B cell (primary cell): ENCODE results near the gene MCF2L. TPM values are rescaled to one million over a fixed set of nuclear protein-coding genes. Genes with fewer than 3 reads are reported as not detected.

ENCODE experiments used
- ATAC-seq: fragments of 200-7000 bp; cut with Tn5 transposase; one replicate; pipeline ENCODE4 v1.10.0; 2021; ENCODE audit warnings: low read depth, mild to moderate bottlenecking, moderate number of reproducible peaks, moderate library complexity
- CTCF ChIA-PET: fragments of 350-600 bp; sonication (Branson Sonifier 250); formaldehyde crosslinking; loops from one replicate; lab custom pipeline; 2021; ENCODE audit warnings: antibody characterized with exemption, inconsistent platforms; lab: Charles Lee
- POLR2A ChIA-PET: fragments of 350-600 bp; sonication (Branson Sonifier 250); formaldehyde crosslinking; loops from one replicate; lab custom pipeline; 2021; ENCODE audit warnings: antibody characterized with exemption; lab: Charles Lee
- DNase-seq: peaks from one replicate; pipeline ENCODE4 v3.0.0; 2013
- H2AFZ ChIP-seq: 2 replicates; pipeline ENCODE4 v1.6.1; 2012; ENCODE audit warnings: mild to moderate bottlenecking, low read depth, low read length; ENCODE audit not compliant: insufficient read depth, poor library complexity, severe bottlenecking
- H3K27ac ChIP-seq, 2 donors: 1 replicate in 1 of 2; 2 replicates in 1 of 2; pipeline ENCODE4 v1.5.1; 2012 to 2013; ENCODE audit warnings: low read length in 2 of 2, mild to moderate bottlenecking in 2 of 2, moderate library complexity in 1 of 2
- H3K27me3 ChIP-seq, 4 experiments: fragments of 200-600 bp in 1 of 4; sonication (generic) in 1 of 4; replicated peaks in 1 of 4; 1 replicate in 2 of 4; 2 replicates in 2 of 4; pipeline versions ENCODE4 v1.6.1 to v1.7.0; 2013 to 2016; ENCODE audit warnings: low read length in 3 of 4, mild to moderate bottlenecking in 2 of 4, mixed read lengths in 1 of 4, moderate library complexity in 1 of 4; ENCODE audit not compliant: insufficient read depth in 4 of 4, control insufficient read depth in 3 of 4; ENCODE audit errors: control extremely low read depth in 1 of 4
- H3K36me3 ChIP-seq, 2 experiments: replicated peaks in 1 of 2; 1 replicate in 1 of 2; 2 replicates in 1 of 2; pipeline versions ENCODE4 v1.6.1 to v1.7.1; 2013; ENCODE audit warnings: low read length in 1 of 2; ENCODE audit not compliant: insufficient read depth in 2 of 2, control insufficient read depth in 1 of 2; ENCODE audit errors: control extremely low read depth in 1 of 2, extremely low read depth in 1 of 2
- H3K4me1 ChIP-seq, 2 donors: fragments of 200-600 bp in 1 of 2; sonication (generic) in 1 of 2; 1 replicate in 1 of 2; 2 replicates in 1 of 2; pipeline versions ENCODE4 v1.5.1 to v1.6.1; 2013 to 2017; ENCODE audit warnings: low read length in 2 of 2; ENCODE audit not compliant: control insufficient read depth in 2 of 2, insufficient read depth in 2 of 2
- H3K4me2 ChIP-seq: replicated peaks from 2 replicates; pipeline ENCODE3; 2012; ENCODE audit warnings: mild to moderate bottlenecking, low read depth, low read length; ENCODE audit not compliant: poor library complexity, severe bottlenecking
- H3K4me3 ChIP-seq, 5 experiments: fragments of 200-600 bp in 1 of 5; sonication (generic) in 1 of 5; 1 replicate in 3 of 5; 2 replicates in 2 of 5; pipeline versions ENCODE4 v1.5.1 to v1.7.0; 2011 to 2016; ENCODE audit warnings: low read length in 4 of 5, mild to moderate bottlenecking in 4 of 5, low read depth in 2 of 5, control low read depth in 1 of 5, moderate library complexity in 1 of 5; ENCODE audit not compliant: insufficient read depth in 1 of 5; ENCODE audit errors: control extremely low read depth in 1 of 5, extremely low read depth in 1 of 5
- H3K79me2 ChIP-seq: fragments of 200-600 bp; sonication (generic); one replicate; pipeline ENCODE4 v1.6.0; 2016; ENCODE audit warnings: low read length; ENCODE audit not compliant: control insufficient read depth, insufficient read depth
- H3K9ac ChIP-seq: fragments of 200-600 bp; sonication (generic); 2 replicates; pipeline ENCODE4 v1.6.1; 2017; ENCODE audit warnings: mild to moderate bottlenecking, low read length, moderate library complexity
- H3K9me3 ChIP-seq, 3 donors: one replicate each; pipeline versions ENCODE4 v1.6.1 to v1.7.1; 2013; ENCODE audit warnings: low read length in 2 of 3; ENCODE audit not compliant: control insufficient read depth in 2 of 3, insufficient read depth in 1 of 3; ENCODE audit errors: control extremely low read depth in 1 of 3
- H4K20me1 ChIP-seq: 2 replicates; pipeline ENCODE4 v1.6.0; 2012; ENCODE audit warnings: mild to moderate bottlenecking, low read length; ENCODE audit not compliant: insufficient read depth, control insufficient read depth, poor library complexity, severe bottlenecking
- H3K27ac Mint-ChIP-seq: one replicate; pipeline ENCODE4 v1.8.0; 2021; ENCODE audit warnings: mixed read lengths
- H3K27me3 Mint-ChIP-seq: one replicate; pipeline ENCODE4 v1.8.0; 2021; ENCODE audit warnings: mixed read lengths
- H3K4me1 Mint-ChIP-seq: one replicate; pipeline ENCODE4 v1.8.0; 2021; ENCODE audit warnings: mixed read lengths
- H3K4me3 Mint-ChIP-seq: one replicate; pipeline ENCODE4 v1.8.0; 2021; ENCODE audit warnings: mixed read lengths
- H3K9me3 Mint-ChIP-seq: one replicate; pipeline ENCODE4 v1.8.0; 2022; ENCODE audit warnings: mixed read lengths; ENCODE audit not compliant: insufficient read depth
- EZH2 ChIP-seq: IDR thresholded peaks from 2 replicates; pipeline ENCODE4 v1.6.1; 2012; ENCODE audit warnings: borderline replicate concordance, low read depth, mild to moderate bottlenecking, moderate library complexity, low read length; ENCODE audit not compliant: insufficient read depth, poor library complexity, severe bottlenecking
- WGBS: methylation state at CpG from one replicate; pipeline ENCODE4 v1.1.5; 2013; ENCODE audit warnings: missing lambda C conversion rate; ENCODE audit not compliant: insufficient coverage; 5-methylcytosine and 5-hydroxymethylcytosine counted together
- intact Hi-C: fragments of 100-400 bp; cut with micrococcal nuclease; formaldehyde crosslinking; loops from one replicate; pipeline ENCODE4 v1.10.0; 2022
- polyA plus RNA-seq: library from polyadenylated mRNA; depleted of rRNA; stranded (reverse); fragments of >200 nt; gene quantifications from 2 replicates; pipeline ENCODE4 v1.2.3, GENCODE V29; 2012
- total RNA-seq, 2 donors: library from RNA; stranded (reverse); fragments of 120-200 nt in 1 of 2; gene quantifications; 1 replicate in 1 of 2; 2 replicates in 1 of 2; pipeline versions ENCODE4 v1.2.3 to v1.2.4, GENCODE V29; 2013 to 2022
- TF ChIP-seq, protein P1 (sequence below): fragments of 200-600 bp; IDR thresholded peaks from one replicate; pipeline ENCODE4 v1.8.0; 2022; ENCODE audit warnings: antibody characterized with exemption, mild to moderate bottlenecking

The MCF2L gene
- total and polyA plus RNA-seq, 2 donors (not counting 1 experiment from before 2014, with no cell fraction given), result 3.7 to 8.2 TPM

DNA sequence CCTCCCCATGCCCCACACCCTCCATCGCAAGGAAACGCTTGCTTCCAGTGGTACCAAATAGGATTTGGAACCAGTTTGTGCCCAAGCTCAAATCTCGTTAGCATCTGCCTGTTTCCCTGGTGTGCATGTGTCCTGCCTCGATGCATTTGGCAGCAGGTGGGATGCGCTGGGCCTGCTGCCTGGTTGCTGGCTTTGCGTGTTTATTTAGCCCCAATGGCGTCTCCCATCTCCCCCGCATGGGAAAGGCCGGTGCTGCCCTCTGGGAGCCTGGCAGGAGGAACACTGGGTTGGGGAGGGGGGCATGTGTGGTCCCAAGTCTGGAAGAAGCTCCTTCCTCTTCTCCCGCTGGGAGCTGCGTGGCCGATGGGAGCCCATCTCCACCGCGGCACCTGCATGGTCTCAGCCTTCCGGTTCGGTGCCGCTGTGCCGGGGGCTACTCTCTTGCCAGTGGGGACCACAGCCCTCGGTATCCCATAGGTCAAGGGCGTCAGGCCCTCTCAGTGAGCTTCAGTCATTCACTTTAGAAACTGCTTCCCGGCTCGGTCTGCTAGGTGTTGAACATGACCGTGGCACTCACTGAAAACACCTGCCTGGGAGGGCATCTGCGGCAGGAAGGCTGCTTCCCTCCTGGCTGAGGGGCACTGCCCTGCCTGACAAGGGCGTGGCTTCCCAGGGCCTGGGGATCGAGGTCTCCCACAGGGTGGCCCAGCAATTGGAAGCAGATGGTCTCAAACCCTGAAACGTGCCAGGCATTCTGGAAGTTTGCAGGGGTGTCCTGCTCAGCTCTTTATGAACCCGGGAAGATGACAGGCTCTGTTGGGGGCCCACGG is 124.8 kb downstream of the MCF2L start:
- CTCF ChIA-PET, result no interaction called here
- no peaks in the 10 kb centered on the region for H3K27me3 Mint-ChIP-seq
- H3K9me3 ChIP-seq, result no peaks in the 10 kb centered on the region
- POLR2A ChIA-PET, result no interaction called here
- no peak overlapping the region for H2AFZ ChIP-seq
- ATAC-seq, result no peak
- H3K4me2 ChIP-seq, result no peak overlapping the region
- H3K27me3 ChIP-seq, result no peaks in the 10 kb centered on the region
- H3K9ac ChIP-seq, result no peak overlapping the region
- WGBS, result 88% methylated on average over 29 of the region's 29 CpGs
- H3K27ac Mint-ChIP-seq, result no peak overlapping the region
- H3K4me3 Mint-ChIP-seq, result no peak overlapping the region
- TF ChIP-seq, protein P1, sequence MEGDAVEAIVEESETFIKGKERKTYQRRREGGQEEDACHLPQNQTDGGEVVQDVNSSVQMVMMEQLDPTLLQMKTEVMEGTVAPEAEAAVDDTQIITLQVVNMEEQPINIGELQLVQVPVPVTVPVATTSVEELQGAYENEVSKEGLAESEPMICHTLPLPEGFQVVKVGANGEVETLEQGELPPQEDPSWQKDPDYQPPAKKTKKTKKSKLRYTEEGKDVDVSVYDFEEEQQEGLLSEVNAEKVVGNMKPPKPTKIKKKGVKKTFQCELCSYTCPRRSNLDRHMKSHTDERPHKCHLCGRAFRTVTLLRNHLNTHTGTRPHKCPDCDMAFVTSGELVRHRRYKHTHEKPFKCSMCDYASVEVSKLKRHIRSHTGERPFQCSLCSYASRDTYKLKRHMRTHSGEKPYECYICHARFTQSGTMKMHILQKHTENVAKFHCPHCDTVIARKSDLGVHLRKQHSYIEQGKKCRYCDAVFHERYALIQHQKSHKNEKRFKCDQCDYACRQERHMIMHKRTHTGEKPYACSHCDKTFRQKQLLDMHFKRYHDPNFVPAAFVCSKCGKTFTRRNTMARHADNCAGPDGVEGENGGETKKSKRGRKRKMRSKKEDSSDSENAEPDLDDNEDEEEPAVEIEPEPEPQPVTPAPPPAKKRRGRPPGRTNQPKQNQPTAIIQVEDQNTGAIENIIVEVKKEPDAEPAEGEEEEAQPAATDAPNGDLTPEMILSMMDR, result no peak
- TF ChIP-seq EZH2, result no peak
- intact Hi-C loops, result no loop called here
- no peak overlapping the region for H3K4me3 ChIP-seq
- H4K20me1 ChIP-seq, result no peaks in the 10 kb centered on the region
- H3K79me2 ChIP-seq, result no peaks in the 10 kb centered on the region
- H3K4me1 Mint-ChIP-seq, result no peaks in the 10 kb centered on the region
- no peaks in the 10 kb centered on the region for H3K4me1 ChIP-seq
- H3K9me3 Mint-ChIP-seq, result no peaks in the 10 kb centered on the region
- H3K27ac ChIP-seq, result no peak overlapping the region
- no peaks in the 10 kb centered on the region for H3K36me3 ChIP-seq
- DNase-seq, result no peak

DNA sequence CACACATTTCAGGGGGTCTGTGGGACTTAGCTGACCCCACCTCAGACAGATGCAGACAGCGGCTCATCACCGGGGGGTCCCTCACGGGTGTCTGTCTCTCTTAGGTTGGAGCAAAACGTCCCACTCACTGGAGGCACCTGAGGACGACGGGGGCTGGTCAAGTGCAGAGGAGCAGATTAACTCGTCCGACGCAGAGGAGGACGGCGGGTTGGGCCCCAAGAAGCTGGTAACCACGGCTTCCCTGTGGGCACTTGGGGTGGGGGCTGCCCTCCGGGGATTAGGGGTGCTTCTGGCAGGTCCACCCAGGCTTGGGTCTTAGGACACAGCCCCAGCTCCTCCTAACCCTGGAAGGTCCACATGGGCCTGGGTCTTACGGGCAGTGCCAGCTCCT is 125.4 kb downstream of the MCF2L start:
- Histone ChIP-seq H3K9me3 (no peaks in the 10 kb centered on the region), H3K4me3 (no peak overlapping the region), H3K27ac (no peak overlapping the region), H4K20me1 (no peaks in the 10 kb centered on the region), H2AFZ (no peak overlapping the region), H3K9ac (no peak overlapping the region), H3K36me3 (no peaks in the 10 kb centered on the region), H3K4me1 (no peaks in the 10 kb centered on the region), H3K27me3 (no peaks in the 10 kb centered on the region), H3K4me2 (no peak overlapping the region), H3K79me2 (no peaks in the 10 kb centered on the region)
- POLR2A ChIA-PET, result no interaction called here
- Mint-ChIP-seq H3K9me3 (no peaks in the 10 kb centered on the region), H3K4me1 (no peaks in the 10 kb centered on the region), H3K27me3 (no peaks in the 10 kb centered on the region), H3K4me3 (no peak overlapping the region), H3K27ac (no peak overlapping the region)
- CTCF ChIA-PET, result no interaction called here
- TF ChIP-seq EZH2, result no peak
- TF ChIP-seq, protein P1, result no peak
- no peak for ATAC-seq
- no peak for DNase-seq
- 90% methylated on average over 13 of the region's 14 CpGs for WGBS
- intact Hi-C loops, result no loop called here
